Activated T-helper 17 cell treated with anti-CD3 and anti-CD28 coated beads, Interleukin-2, amount 50 U/mL, for 72 hours (primary cell): ENCODE data around the gene TMEM74B. TPM values are rescaled to one million over a fixed set of nuclear protein-coding genes. Genes with fewer than 3 reads are reported as not detected.
"Not testable (repeated sequence)": the region's sequence is repeated elsewhere in the genome, so short reads cannot be mapped to it uniquely, and the experiment has no call there.

Source experiments
- ATAC-seq: fragments of 150-1000 bp; cut with Tn5 transposase; replicated peaks from 2 replicates; pipeline ENCODE4 v1.10.0; 2021; ENCODE audit warnings: mild to moderate bottlenecking, moderate library complexity
- H3K27ac Mint-ChIP-seq: one replicate; pipeline ENCODE4 v1.8.0; 2022; ENCODE audit warnings: mixed read lengths
- H3K27me3 Mint-ChIP-seq: one replicate; pipeline ENCODE4 v1.8.0; 2022; ENCODE audit warnings: mixed read lengths
- H3K36me3 Mint-ChIP-seq: one replicate; pipeline ENCODE4 v1.8.0; 2022; ENCODE audit warnings: low read depth, mild to moderate bottlenecking, mixed read lengths
- H3K4me1 Mint-ChIP-seq: one replicate; pipeline ENCODE4 v1.8.0; 2022; ENCODE audit warnings: mixed read lengths
- H3K4me3 Mint-ChIP-seq: one replicate; pipeline ENCODE4 v1.8.0; 2022; ENCODE audit warnings: mild to moderate bottlenecking, mixed read lengths
- H3K9me3 Mint-ChIP-seq: one replicate; pipeline ENCODE4 v1.8.0; 2022; ENCODE audit warnings: mixed read lengths
- total RNA-seq, 2 donors: library from RNA; stranded (reverse); gene quantifications; one replicate each; pipeline ENCODE4 v1.2.3, GENCODE V29; 2022

The TMEM74B gene
- total RNA-seq, 2 donors from 2014 or later = 0.89 to 6.0 TPM

DNA sequence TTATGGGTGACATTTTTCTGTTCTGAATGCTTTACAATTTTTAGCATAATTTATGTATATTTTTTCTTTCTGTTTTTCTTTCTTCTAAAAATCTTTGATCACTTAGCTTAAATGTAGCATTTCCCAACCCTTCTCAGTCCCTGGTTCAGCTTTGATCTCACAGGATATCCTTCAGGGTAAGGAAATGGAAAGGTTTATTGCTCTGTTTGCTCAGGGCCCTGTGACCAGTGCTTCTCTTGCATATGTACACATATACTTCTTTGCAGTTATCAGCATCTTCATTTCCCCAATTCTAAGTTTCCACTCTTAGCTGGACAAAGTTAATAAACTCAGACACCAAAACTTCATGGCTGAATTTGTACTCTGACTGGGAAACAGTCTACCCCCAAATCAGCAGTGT, 30.6 kb downstream of the TMEM74B start:
- no peak overlapping the region for H3K27ac Mint-ChIP-seq
- H3K9me3 Mint-ChIP-seq = no peaks in the 10 kb centered on the region
- H3K36me3 Mint-ChIP-seq = peaks cover 97% of the 10 kb centered on the region
- H3K4me1 Mint-ChIP-seq = peaks cover 6% of the 10 kb centered on the region
- ATAC-seq = no peak
- no peak overlapping the region for H3K4me3 Mint-ChIP-seq
- no peaks in the 10 kb centered on the region for H3K27me3 Mint-ChIP-seq

DNA sequence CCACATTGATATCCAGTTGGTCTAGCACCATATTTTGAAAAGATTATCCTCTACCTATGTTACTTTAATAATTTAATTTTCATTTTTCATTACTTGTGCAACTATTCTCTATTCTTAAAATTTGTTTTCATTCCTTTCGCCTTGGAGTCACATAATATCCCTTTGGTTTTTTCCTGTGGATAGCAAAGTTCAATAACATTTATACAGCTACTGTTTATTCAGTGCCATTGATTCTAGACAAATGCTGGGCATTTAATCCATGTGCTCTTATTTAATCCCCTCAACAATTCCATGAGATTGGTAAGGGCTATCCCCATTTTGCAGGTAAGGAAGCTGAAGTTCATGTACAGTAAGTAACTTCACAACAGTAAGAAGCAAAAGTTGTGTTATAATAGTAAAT, 33.8 kb downstream of the TMEM74B start:
- peaks cover 10% of the 10 kb centered on the region for H3K4me1 Mint-ChIP-seq
- H3K9me3 Mint-ChIP-seq = no peaks in the 10 kb centered on the region
- H3K27ac Mint-ChIP-seq = no peak overlapping the region
- H3K27me3 Mint-ChIP-seq = no peaks in the 10 kb centered on the region
- no peak for ATAC-seq
- peaks cover 97% of the 10 kb centered on the region for H3K36me3 Mint-ChIP-seq
- no peak overlapping the region for H3K4me3 Mint-ChIP-seq

DNA sequence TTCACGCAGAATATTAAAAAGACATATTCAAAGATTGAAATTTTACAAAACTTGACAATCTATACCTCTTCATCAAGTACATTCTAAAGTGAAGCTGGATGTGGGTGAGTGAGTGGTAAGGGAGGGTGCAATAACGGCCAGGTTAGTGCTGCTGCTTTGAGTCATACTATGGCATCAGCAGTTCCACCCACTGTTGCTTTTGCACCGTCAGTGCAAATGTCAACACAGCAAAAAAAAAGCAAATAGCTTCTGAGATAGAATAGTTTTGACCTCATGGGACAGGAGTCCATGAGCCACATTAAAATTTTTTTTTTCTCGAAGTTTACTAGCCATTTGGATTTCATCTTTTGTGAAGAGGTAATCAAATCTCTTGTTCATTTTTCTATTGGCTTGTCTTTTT, 34.6 kb downstream of the TMEM74B start:
- no peak overlapping the region for H3K4me3 Mint-ChIP-seq
- peak; percentile 98 for ATAC-seq
- H3K36me3 Mint-ChIP-seq = peaks cover 97% of the 10 kb centered on the region
- no peaks in the 10 kb centered on the region for H3K9me3 Mint-ChIP-seq
- H3K4me1 Mint-ChIP-seq = peaks cover 10% of the 10 kb centered on the region
- H3K27me3 Mint-ChIP-seq = no peaks in the 10 kb centered on the region
- H3K27ac Mint-ChIP-seq = no peak overlapping the region

DNA sequence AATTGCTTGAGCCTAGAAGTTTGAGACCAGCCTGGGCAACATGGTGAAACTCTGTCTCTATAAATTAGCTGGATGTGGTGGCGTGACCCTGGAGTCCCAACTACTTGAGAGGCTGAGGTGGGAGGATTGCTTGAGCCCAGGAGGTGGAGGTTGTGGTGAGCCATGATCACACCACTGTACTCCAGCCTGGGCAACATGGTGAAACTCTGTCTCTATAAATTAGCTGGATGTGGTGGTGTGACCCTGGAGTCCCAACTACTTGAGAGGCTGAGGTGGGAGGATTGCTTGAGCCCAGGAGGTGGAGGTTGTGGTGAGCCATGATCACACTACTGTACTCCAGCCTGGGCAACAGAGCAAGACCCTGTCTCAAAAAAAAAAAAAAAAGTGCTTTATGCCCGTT, 35.0 kb downstream of the TMEM74B start:
- H3K36me3 Mint-ChIP-seq = peaks cover 97% of the 10 kb centered on the region

DNA sequence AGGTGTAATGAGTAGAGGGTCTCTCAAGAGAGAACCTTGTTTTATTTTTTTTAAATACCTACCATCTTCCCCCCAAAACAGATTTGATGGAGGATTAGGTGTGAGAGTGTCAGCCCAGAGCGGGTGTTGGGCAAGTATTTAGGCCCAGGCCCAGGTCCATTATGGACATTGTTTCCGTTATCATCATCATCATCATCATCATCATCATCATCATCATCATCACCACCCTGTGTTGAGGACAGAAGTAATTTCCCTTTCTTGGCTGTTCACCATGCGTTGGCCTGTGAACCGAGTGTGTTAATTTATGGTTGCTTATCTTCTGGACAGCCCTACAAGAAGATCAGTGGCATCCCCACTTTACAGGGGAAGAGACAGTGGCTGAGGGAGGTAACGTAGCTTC, 37.8 kb downstream of the TMEM74B start:
- Mint-ChIP-seq H3K4me3 (no peak overlapping the region), H3K4me1 (peaks cover 10% of the 10 kb centered on the region), H3K27ac (no peak overlapping the region), H3K9me3 (no peaks in the 10 kb centered on the region), H3K36me3 (peaks cover 97% of the 10 kb centered on the region), H3K27me3 (no peaks in the 10 kb centered on the region)
- ATAC-seq = no peak

More for the DNA sequence above, 35.0 kb downstream of the TMEM74B start:
- ATAC-seq = peak; percentile 78
- not testable (repeated sequence) for H3K9me3 Mint-ChIP-seq, H3K4me1 Mint-ChIP-seq, H3K27ac Mint-ChIP-seq, H3K27me3 Mint-ChIP-seq, H3K4me3 Mint-ChIP-seq

DNA sequence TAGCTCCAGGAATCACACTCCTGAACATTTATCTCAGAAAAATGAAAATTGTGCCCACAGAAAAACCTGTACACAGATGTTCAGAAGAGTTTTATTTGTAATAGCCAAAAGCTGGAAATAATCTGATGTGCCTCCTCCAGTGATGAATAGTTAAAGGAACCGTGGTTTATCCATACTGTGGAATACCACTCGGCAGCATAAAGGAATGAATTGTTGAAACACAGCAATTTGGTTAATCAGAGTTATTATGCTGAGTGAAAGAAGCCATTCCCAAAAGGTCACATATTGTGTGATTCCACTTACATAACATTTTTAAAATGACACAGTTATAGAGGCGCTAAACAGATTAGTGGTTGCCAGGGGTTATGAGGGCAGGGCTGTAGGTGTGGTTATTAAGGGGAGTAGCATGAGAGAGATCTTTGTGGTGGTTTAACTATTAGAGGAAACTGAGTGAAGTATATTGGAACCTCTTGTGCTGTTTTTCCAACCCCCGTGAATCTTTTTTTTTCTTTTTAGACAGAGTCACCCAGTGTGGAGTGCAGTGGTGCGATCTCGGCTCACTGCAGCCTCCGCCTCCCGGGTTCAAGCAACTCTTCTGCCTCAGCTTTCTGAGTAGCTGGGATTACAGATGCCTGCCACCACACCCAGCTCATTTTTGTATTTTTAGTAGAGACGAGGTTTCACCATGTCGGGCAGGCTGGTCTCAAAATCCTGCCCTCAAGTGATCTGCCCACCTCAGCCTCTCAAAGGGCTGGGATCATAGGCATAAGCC, 40.2 kb downstream of the TMEM74B start:
- no peak for ATAC-seq
- H3K4me1 Mint-ChIP-seq = peaks cover 4% of the 10 kb centered on the region
- no peak overlapping the region for H3K4me3 Mint-ChIP-seq
- H3K9me3 Mint-ChIP-seq = no peaks in the 10 kb centered on the region
- no peak overlapping the region for H3K27ac Mint-ChIP-seq
- peaks cover 100% of the 10 kb centered on the region for H3K36me3 Mint-ChIP-seq
- no peaks in the 10 kb centered on the region for H3K27me3 Mint-ChIP-seq

DNA sequence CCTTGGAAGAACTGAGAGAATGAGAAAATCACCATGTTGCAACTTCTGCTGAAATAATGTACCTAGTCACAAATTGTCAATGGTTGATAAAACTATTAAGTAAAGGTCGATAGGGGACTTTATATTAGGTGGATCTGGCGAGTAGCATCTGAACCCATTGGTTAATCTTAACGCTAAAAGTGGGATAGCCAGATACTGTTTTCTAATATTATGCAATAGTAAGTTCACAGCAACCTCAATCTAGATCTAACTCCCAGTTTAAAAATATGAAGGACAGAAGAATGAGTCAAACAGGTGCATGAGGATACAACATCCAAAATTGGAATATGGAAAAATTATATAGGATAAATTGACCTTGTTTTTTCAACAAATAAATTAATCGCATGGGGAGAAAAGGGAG, 47.5 kb downstream of the TMEM74B start:
- no peak for ATAC-seq
- Mint-ChIP-seq H3K4me3 (no peak overlapping the region), H3K27ac (no peak overlapping the region), H3K27me3 (no peaks in the 10 kb centered on the region), H3K9me3 (no peaks in the 10 kb centered on the region), H3K36me3 (peaks cover 100% of the 10 kb centered on the region), H3K4me1 (peaks cover 8% of the 10 kb centered on the region)

DNA sequence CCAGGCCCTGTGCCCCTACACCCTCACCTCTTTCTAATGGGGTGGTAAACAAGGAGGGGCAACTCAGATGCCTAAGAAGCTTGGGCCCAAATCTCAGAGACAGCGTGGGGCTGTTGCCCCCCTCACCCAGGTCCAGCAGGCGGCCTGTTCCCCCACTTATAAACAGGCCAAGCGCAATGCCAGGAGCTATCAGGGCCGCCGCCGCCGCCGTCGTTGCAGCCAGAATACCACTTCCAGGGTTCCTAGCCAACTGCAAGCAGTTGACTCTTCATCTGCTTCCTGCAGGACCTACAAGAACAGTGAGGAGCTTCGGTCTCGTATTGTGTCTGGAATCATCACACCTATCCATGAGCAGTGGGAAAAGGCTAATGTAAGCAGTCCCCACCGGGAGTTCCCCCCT, 49.9 kb downstream of the TMEM74B start:
- no peak for ATAC-seq
- Mint-ChIP-seq H3K27ac (no peak overlapping the region), H3K4me3 (no peak overlapping the region), H3K9me3 (no peaks in the 10 kb centered on the region), H3K27me3 (no peaks in the 10 kb centered on the region), H3K36me3 (peaks cover 100% of the 10 kb centered on the region), H3K4me1 (peaks cover 16% of the 10 kb centered on the region)

DNA sequence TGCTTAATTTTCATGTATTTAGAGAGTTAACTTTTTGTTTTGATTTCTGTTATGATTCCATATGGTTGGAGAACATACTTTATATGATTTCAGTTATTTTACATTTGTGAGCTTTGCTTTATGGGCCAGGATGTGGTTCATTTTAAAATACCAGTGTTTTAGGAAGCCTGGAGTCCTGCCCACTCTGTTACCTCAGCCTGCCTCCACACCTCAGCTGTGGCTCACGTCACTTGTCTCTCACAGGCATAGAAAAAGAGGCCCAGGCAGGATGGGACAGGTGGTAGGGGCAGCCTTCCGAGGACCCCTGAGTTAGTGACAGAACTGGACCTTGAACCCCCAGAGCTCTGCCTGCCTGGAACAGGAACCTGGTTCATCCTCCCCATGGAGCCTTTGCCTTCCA, 50.4 kb downstream of the TMEM74B start:
- Mint-ChIP-seq H3K36me3 (peaks cover 100% of the 10 kb centered on the region), H3K9me3 (no peaks in the 10 kb centered on the region), H3K4me1 (peaks cover 16% of the 10 kb centered on the region), H3K27me3 (no peaks in the 10 kb centered on the region), H3K4me3 (no peak overlapping the region), H3K27ac (no peak overlapping the region)
- ATAC-seq = no peak

DNA sequence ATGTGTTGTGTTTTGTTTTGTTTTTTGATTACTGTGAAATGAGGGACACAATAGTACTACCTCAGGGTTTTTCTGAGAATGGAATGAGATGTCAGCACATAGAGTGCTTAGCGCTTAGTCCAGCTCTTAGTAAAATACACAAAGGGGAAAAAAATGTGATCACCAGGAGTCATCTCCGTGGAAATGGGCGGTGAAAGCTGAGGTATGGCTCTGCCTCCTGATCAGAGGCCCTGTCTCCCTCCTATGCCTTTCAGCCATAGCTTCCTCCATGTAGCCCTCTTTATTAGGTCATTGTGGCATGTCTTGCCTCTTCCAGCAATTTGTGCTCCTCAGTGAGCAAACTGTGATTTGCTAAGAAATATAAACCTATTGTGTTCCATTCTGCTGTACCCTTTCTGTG, 53.4 kb downstream of the TMEM74B start:
- Mint-ChIP-seq H3K36me3 (peaks cover 100% of the 10 kb centered on the region), H3K9me3 (no peaks in the 10 kb centered on the region), H3K4me1 (peaks cover 16% of the 10 kb centered on the region)

DNA sequence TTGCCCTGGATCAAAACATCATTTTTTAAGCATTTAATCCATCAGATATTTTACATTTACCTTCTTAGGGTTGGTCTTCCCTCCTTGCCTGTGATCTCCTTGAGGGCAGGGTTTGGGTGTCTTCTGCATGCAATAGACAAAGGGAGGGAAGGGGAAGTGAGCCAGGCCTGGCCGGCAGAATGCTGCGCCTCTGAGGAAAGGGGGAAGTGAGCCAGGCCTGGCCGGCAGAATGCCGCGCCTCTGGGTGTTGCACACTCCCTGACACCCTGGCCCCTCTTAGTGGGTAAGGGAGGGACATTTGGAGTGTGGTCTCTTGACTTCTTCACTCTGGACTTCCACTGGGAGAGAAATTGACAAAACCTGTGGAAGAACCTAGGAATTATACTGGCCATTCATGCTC, 53.9 kb downstream of the TMEM74B start:
- H3K27ac Mint-ChIP-seq = no peak overlapping the region
- no peak overlapping the region for H3K4me3 Mint-ChIP-seq
- H3K9me3 Mint-ChIP-seq = no peaks in the 10 kb centered on the region

More for the DNA sequence above, 53.4 kb downstream of the TMEM74B start:
- Mint-ChIP-seq H3K27me3 (no peaks in the 10 kb centered on the region), H3K27ac (no peak overlapping the region), H3K4me3 (no peak overlapping the region)
- ATAC-seq = no peak

More for the DNA sequence above, 53.9 kb downstream of the TMEM74B start:
- ATAC-seq = no peak
- Mint-ChIP-seq H3K36me3 (peaks cover 100% of the 10 kb centered on the region), H3K27me3 (no peaks in the 10 kb centered on the region), H3K4me1 (peaks cover 16% of the 10 kb centered on the region)

Other genes with a start within 250 kb of the TMEM74B start
- not detected for gene RSPO4, start 182.7 kb downstream of the TMEM74B start, total RNA-seq
- 100 to 1,000 TPM; 102 to 168 TPM for gene PSMF1, start 66.4 kb downstream of the TMEM74B start, total RNA-seq
- gene C20orf202, start 18.5 kb upstream of the TMEM74B start, total RNA-seq = not detected
- not detected for gene RAD21L1, start 41.1 kb upstream of the TMEM74B start, total RNA-seq
- 1 to 10 TPM in 1 of 2 donors, under 1 TPM in 1; 0.90 to 1.7 TPM for gene SNPH, start 81.3 kb upstream of the TMEM74B start, total RNA-seq
- 10 to 100 TPM in 1 of 2 donors, 1 to 10 TPM in 1; 1.8 to 14.3 TPM for gene SDCBP2, start 144.2 kb upstream of the TMEM74B start, total RNA-seq
- 100 to 1,000 TPM; 178 to 294 TPM for gene FKBP1A, start 208.1 kb upstream of the TMEM74B start, total RNA-seq